ENCODE results near the gene STRIP2.

DNA sequence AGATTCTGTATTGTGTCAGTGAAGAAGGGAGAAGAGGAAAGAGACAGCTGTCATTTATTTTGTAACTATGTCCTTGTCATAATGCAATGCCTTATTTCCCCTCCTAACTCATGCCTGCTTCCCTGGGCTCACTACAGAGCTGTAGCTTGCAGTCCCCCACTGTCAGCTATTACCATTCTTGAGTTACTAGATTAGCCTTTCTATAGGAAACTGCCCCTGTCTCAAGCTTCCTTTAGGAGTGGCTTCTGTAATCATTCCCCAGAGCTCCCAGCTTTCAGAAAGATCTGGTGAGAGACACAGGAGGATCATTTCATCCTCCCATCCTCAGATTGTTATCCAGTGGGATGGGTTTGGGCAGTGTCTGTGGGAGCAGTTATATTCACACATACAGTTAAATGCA lies 35.7 kb downstream of the STRIP2 start:
- TF ChIP-seq, protein P1, sequence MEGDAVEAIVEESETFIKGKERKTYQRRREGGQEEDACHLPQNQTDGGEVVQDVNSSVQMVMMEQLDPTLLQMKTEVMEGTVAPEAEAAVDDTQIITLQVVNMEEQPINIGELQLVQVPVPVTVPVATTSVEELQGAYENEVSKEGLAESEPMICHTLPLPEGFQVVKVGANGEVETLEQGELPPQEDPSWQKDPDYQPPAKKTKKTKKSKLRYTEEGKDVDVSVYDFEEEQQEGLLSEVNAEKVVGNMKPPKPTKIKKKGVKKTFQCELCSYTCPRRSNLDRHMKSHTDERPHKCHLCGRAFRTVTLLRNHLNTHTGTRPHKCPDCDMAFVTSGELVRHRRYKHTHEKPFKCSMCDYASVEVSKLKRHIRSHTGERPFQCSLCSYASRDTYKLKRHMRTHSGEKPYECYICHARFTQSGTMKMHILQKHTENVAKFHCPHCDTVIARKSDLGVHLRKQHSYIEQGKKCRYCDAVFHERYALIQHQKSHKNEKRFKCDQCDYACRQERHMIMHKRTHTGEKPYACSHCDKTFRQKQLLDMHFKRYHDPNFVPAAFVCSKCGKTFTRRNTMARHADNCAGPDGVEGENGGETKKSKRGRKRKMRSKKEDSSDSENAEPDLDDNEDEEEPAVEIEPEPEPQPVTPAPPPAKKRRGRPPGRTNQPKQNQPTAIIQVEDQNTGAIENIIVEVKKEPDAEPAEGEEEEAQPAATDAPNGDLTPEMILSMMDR (IDR thresholded peaks at IDR 0.05): no peak
- TF ChIP-seq POLR2A (IDR thresholded peaks at IDR 0.05) (no peak), POLR2AphosphoS5 (IDR thresholded peaks at IDR 0.05) (no peak)
